GM21447 (cell line): ENCODE results near the gene DPH6.
"Not testable (repeated sequence)": the region's sequence is repeated elsewhere in the genome, so short reads cannot be mapped to it uniquely, and the experiment has no call there.

Source experiments
- ATAC-seq: cut with Tn5 transposase; IDR thresholded peaks from one replicate; pipeline ENCODE4 v1.9.1; 2021; ENCODE audit not compliant: unreplicated experiment

Gene DPH6

DNA sequence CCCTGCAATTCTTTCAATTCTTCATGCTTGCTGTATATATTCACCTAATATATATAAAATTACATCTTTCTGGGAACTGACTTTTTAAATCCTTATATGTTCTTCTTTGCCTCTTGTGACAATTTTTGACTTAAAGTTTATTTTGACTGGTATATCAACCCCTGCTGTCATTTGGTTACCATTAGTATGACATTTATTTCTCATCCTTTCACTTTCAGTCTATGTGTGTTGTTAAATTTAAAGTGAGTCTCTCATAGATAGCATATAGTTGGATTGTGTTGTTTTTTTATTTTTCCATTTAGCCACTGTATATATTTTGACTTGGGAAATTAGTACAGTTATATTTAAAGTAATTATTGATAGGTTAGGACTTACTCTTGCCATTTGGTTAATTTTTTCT, 194.9 kb downstream of the DPH6 start:
- ATAC-seq: no peak

DNA sequence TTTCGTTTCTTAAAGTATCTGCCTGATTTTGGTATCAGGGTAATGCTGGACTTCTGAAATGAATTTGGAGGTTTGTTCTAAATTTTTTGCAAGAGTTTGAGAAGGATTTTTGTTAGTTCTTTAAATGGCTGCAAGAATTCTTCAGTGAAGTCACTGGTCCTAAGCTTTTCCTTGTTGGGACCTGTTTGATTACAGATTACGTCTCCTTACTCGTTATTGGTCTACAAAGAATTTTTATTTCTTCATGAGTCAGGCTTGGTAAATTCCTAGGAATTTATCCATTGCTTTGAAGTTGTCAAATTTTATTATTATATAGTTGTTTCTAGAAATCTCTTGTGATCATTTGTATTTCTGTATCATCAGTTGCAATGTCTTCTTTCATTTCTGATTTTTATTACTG, 196.0 kb downstream of the DPH6 start:
- no peak for ATAC-seq

DNA sequence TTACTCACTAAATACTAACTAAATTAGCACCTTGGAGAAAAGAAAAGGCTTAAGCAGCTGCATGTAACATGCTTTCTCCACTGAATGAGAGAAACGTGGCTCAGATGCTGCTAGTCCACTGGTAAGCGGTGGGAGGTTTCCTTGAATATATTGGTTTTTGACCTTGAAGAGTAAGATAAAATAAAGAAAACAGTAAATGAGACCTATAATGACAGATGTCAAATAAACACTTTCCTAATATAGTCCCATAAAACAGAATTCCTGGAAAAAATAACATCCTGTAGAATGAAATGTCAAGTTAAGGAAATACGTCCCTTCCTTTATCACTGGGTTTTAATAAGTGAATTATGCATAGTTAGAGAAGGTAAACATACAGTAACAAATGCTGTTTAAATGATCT, 215.0 kb downstream of the DPH6 start:
- no peak for ATAC-seq

DNA sequence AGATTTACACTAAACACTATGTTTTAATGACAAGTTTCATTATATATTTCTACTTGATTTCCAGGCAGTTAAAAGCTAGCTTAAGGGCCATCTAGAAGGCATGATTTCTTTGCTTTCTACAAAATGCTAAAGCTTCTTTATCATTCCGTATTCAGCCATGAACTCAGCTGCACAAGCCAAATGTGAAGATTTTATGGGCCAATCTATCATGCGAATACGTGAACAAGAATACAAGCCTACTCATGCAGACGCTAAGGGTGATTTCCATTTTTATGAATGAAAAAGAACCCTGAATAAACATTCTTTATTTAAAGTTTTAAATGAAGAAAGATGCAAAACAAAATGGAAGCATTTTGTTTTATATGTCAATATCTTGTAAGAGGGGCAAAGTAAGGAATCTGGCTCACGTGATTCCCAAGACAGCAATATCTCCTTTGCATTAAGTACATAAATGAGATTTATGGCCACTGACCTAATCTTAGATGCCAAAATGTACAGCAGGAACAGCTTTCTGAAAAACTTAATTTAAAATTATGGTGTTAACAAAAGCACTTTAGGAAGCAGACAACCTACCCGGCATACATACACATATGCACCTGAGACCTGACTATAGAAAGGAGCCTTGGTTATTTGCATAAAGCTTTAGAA, 215.8 kb downstream of the DPH6 start:
- ATAC-seq: no peak

DNA sequence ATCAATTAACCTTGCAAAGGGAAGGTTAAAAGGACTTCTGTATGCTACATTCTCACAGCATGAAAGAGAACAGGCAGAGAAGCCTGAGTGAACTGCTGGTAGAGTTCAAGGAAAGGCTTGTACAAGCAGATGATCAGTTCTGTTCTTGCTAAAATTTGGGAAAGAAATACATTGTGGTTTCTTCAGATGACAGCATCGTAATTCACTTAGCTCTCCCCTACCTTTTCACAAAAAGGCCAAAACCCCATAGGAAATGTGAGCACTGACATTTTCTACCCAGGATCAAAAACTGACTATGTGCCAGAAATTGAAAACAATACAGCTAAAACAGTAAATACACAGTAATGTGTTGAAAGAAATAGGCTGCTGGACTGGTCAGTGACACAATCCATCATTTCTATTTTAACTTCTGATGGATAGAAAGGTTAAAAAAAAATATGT, 216.4 kb downstream of the DPH6 start:
- no peak for ATAC-seq

DNA sequence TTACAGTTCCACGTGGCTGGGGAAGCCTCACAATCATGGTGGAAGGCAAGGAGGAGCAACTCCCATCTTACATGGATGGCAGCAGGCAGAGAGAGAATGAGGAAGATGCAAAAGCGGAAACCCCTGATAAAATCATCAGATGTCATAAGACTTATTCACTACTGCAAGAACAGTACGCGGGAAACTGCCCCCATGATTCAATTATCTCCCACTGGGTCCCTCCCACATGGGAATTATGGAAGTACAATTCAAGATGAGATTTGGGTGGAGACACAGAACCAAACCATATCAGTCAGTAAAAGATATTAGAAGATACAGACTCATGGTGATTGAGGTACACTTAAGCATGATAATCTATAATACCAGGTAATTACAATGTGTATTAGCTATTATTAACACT, 217.1 kb downstream of the DPH6 start:
- not testable (repeated sequence) for ATAC-seq

DNA sequence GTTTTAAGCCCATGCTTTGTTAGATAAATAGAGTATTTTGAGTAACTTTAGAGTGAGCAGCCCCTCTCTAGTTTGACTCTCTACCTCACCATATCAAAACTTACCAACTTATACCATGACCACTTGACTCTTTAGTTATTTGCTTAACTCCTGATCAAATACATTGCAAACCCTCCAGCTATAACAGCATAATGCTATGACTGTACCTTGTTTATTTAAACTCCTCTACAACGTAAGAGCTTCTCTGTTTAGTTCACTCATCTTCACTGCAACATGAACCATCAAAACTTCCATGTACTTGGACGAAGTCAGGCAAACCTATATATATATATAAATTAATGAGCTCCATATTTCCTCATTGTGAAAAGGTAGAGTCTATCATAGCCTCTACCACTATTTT, 218.2 kb downstream of the DPH6 start:
- ATAC-seq: no peak

DNA sequence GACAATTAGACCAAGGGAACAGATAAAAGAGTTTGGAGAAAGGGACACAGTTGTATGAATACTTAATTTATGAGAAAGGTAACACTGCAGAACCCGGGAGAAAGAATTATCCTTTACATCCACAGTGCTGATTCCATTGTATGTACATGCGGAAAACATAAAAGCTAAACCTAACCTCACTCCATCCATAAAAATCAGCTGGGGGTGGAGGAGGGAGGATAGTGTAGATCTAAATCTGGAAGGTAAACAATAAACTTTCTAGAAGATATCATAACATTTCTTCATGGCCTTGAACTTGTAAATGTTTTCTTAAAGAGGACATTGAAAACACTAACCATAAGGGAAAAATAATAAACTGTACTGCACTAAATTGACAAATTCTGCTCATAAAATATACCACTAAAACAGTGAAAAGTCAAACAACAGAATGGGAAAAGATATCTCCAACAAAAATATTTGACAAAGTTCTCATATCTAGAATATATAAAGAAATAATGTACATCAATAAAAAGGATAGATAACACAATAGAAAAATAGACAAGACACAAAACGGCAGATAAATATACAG, 220.5 kb downstream of the DPH6 start:
- no peak for ATAC-seq

DNA sequence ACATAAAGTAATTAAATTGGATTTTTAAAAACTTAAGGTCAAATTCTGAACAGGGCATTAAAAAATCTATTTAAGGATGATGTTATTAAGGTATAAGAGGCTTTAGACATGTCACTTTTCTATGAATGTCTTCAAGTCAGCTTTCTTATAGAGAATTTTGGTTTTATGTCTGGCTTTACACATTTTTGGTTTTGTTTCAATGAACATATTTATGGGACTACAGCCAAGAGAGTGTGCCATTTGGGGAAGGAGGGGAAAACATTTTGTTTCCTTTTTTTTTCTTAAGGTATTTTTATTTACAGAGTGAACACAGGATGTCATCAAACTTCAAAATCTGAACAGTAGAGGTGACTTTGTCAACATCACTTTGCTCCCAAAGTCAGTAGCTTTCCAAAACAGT, 222.8 kb downstream of the DPH6 start:
- ATAC-seq: no peak

DNA sequence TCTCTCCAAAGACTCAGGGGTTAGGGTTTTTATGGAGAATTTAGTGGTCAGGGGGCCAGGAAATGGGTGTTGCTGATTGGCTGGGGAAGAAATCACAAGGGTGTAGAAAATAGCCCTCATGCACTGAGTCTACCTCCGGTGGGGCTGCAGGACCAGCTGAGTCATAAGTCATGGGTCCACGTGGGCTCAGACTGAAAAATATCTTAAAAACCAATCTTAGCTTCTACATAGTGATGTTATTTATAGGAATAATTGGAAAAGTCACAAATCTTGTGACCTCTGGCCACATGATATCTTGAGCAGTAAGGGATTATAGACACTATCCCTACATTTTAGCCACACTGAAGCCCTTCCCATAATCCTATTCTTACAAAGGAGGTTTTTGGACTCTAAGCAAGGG, 224.0 kb downstream of the DPH6 start:
- ATAC-seq: no peak

DNA sequence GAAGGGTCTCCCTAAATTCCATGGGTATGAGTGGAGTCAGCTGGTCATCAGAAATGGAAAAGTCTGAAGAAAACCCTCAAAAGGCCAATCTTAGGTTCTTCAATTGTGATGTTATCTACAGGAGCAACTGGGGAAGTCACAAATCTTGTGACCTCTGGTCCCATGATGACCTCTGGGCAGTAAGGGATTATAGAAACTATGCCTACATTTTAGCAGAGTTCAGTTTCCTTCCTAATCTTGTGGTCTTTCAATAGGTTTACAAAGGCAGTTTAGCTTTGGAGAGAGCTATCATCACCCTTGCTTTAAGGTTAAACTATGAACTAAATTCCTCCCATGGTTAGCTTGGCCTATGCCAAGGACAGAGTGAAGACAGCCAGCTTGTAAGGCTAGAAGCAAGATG, 225.1 kb downstream of the DPH6 start:
- no peak for ATAC-seq
